IgD-negative memory B cell (primary cell): ENCODE measurements around the gene PAN3. TPM values are rescaled to one million over a fixed set of nuclear protein-coding genes. Genes with fewer than 3 reads are reported as not detected.
"Not testable (repeated sequence)": the region's sequence is repeated elsewhere in the genome, so short reads cannot be mapped to it uniquely, and the experiment has no call there.

Experiments
- H3K27ac Mint-ChIP-seq, 3 donors: one replicate each; pipeline ENCODE4 v1.8.0; 2020 to 2022; ENCODE audit warnings: mild to moderate bottlenecking in 3 of 3, mixed read lengths in 3 of 3, moderate library complexity in 1 of 3
- H3K27me3 Mint-ChIP-seq: one replicate; pipeline ENCODE4 v1.8.0; 2021; ENCODE audit warnings: mixed read lengths
- H3K36me3 Mint-ChIP-seq: one replicate; pipeline ENCODE4 v1.8.0; 2020; ENCODE audit warnings: mild to moderate bottlenecking, mixed read lengths
- H3K4me1 Mint-ChIP-seq, 3 donors: one replicate each; pipeline ENCODE4 v1.8.0; 2020 to 2022; ENCODE audit warnings: mixed read lengths in 3 of 3, mild to moderate bottlenecking in 1 of 3
- H3K4me3 Mint-ChIP-seq, 4 donors: one replicate each; pipeline ENCODE4 v1.8.0; 2020 to 2022; ENCODE audit warnings: mild to moderate bottlenecking in 4 of 4, mixed read lengths in 4 of 4, moderate library complexity in 3 of 4
- H3K9me3 Mint-ChIP-seq, 3 donors: one replicate each; pipeline ENCODE4 v1.8.0; 2020 to 2021; ENCODE audit warnings: mixed read lengths in 3 of 3, mild to moderate bottlenecking in 1 of 3
- polyA plus RNA-seq: library from polyadenylated mRNA; unstranded; fragments of 300-500 nt; fragmentation: Illumina TruSeq; gene quantifications from one replicate; pipeline ENCODE4 v1.2.3, GENCODE V29; 2021

The PAN3 gene, protein sequence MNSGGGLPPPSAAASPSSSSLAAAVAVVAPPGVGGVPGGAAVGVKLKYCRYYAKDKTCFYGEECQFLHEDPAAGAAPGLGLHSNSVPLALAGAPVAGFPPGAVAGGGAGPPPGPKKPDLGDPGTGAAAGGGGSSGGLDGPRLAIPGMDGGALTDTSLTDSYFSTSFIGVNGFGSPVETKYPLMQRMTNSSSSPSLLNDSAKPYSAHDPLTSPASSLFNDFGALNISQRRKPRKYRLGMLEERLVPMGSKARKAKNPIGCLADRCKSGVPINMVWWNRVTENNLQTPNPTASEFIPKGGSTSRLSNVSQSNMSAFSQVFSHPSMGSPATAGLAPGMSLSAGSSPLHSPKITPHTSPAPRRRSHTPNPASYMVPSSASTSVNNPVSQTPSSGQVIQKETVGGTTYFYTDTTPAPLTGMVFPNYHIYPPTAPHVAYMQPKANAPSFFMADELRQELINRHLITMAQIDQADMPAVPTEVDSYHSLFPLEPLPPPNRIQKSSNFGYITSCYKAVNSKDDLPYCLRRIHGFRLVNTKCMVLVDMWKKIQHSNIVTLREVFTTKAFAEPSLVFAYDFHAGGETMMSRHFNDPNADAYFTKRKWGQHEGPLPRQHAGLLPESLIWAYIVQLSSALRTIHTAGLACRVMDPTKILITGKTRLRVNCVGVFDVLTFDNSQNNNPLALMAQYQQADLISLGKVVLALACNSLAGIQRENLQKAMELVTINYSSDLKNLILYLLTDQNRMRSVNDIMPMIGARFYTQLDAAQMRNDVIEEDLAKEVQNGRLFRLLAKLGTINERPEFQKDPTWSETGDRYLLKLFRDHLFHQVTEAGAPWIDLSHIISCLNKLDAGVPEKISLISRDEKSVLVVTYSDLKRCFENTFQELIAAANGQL
- 7.6 TPM for polyA plus RNA-seq

DNA sequence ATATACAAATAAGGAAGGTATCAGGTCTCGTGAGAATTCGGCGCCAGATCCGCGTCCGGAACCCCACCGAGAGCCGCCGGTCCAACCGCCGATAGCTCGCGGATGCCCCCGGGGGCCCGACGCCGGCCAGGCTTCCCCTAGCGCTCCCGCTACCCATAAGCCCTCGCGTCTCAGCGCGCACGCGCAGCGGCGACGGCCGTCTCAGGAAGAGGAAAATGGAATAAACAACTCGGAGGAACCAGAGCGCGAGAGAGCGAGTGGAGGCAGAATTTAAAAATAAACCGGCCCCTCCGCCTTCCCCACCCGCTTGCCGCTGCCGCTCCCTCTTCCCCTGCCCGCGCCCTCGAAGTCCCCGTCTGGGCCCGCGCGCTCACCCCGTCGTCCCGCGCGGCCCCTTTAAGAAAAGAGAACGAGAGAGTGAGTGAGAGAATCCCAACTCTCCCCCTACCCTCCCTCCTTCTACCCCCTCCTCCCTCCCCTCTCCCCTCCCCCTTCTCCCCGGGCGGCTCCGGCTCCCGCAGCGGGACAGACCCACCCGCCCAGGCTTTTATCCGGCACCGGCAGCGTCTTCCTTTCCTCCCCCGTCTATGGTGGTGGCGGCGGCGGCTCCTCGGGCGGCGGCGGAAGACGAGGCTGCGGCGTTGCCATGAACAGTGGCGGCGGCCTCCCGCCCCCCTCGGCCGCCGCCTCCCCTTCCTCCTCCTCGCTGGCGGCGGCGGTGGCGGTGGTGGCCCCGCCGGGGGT, at the start of gene PAN3:
TSS of gene PAN3 (plus strand) at position 534 of the 744 bp plus-strand sequence. CDS start at position 647, 113 bp downstream.
- peak within 1 kb of the TSS; percentile 91 to 98 (median 98) for H3K4me3 Mint-ChIP-seq
- H3K4me1 Mint-ChIP-seq: peaks cover 30 to 46% (median 42%) of the 10 kb centered on the region in 3 donors
- no peaks in the 10 kb centered on the region for H3K9me3 Mint-ChIP-seq

DNA sequence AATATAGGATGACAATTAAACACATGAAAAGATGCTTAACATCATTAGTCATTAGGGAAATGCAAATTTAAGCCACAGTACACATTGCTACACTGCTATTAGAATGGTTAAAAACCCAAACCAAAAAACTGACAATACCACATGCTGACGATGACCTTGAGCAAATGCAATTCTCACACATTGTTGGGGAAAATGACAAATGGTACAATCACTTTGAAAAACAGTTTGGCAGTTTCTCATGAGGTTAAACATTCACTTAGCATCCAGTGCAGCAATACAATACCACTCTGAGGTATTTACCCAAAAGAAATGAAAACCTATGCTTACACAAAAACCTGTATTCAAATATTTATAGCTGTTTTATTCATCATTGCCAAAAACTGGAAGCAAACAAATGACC, 49.3 kb upstream of the PAN3 start:
- Mint-ChIP-seq H3K36me3 (peaks cover 3% of the 10 kb centered on the region), H3K27me3 (peaks cover 3% of the 10 kb centered on the region), H3K4me1 (peaks cover 2 to 5% (median 3%) of the 10 kb centered on the region in 3 donors), H3K9me3 (peaks cover 0 to 1% (median 0%) of the 10 kb centered on the region in 3 donors), H3K4me3 (no peak overlapping the region), H3K27ac (no peak overlapping the region)

More for the DNA sequence above, at the start of gene PAN3:
- peaks cover 2% of the 10 kb centered on the region for H3K27me3 Mint-ChIP-seq
- no peaks in the 10 kb centered on the region for H3K36me3 Mint-ChIP-seq
- H3K27ac Mint-ChIP-seq: peak within 1 kb of the TSS; percentile 98 to 99 (median 99)

DNA sequence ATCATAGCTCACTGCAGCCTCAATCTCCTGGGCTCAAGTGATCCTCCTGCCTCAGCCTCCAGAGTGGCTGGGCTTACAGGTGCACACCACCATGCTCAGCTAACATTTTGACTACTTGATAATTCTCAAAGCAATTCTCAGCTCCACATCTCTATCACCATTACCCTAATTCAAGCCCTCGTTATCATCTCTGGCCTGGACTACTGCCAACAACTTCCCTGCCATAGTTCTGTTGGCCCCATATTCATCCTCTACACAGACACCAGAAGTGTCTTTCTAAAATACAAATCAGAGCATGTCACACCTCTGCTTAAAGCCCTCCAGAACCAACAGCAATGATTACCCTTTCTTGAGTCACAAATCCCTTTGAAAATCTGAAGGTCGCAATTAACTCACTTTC, 45.9 kb upstream of the PAN3 start:
- no peak overlapping the region for H3K4me3 Mint-ChIP-seq
- H3K9me3 Mint-ChIP-seq: peaks cover 0 to 1% (median 0%) of the 10 kb centered on the region in 3 donors
- H3K4me1 Mint-ChIP-seq: peaks cover 2 to 6% (median 4%) of the 10 kb centered on the region in 3 donors
- H3K36me3 Mint-ChIP-seq: peaks cover 3% of the 10 kb centered on the region
- peaks cover 9% of the 10 kb centered on the region for H3K27me3 Mint-ChIP-seq
- no peak overlapping the region for H3K27ac Mint-ChIP-seq

DNA sequence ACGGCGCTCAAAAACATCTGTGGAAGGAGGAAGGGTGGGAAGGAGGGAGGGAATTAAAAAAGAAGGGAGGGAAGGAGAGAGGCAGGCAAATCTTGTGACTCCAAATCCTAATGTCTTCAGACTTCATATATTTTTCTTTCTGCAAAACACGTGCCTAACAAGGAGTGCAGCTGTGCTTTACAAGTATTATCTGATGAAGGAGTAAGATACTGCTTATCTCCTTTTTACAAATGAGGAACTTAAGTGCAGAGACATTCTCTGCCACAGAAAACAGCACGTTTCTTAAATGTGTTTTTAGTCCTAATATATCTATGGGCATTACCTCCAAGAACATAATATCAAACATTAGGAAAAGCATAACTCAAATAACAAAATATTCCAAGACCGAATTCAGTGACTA, 44.5 kb upstream of the PAN3 start:
- Mint-ChIP-seq H3K9me3 (peaks cover 0 to 1% (median 0%) of the 10 kb centered on the region in 3 donors), H3K4me3 (no peak overlapping the region), H3K27me3 (peaks cover 19% of the 10 kb centered on the region), H3K36me3 (no peaks in the 10 kb centered on the region), H3K4me1 (peaks cover 2 to 6% (median 4%) of the 10 kb centered on the region in 3 donors), H3K27ac (no peak overlapping the region)

DNA sequence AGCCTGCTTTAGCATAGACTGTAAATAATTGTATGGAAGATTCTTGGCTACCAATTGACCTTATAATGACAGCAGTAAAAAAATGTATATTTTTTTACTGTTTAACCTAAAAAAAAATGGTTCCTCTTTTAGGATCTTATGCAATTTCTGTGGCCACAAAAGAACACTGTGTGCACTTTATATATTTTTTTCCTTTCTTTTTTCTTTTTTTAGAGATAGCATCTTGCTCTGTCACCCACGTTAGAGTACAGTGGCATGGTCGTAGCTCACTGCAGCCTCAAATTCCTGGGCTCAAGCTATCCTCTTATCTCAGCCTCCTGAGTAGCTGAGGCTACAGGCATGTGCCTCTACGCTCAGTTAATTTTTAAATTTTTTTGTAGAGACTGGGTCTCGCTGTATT, 44.0 kb upstream of the PAN3 start:
- Mint-ChIP-seq H3K4me1 (peaks cover 2 to 6% (median 5%) of the 10 kb centered on the region in 3 donors), H3K27ac (no peak overlapping the region), H3K4me3 (no peak overlapping the region), H3K9me3 (peaks cover 0 to 1% (median 0%) of the 10 kb centered on the region in 3 donors), H3K27me3 (peaks cover 22% of the 10 kb centered on the region), H3K36me3 (no peaks in the 10 kb centered on the region)

DNA sequence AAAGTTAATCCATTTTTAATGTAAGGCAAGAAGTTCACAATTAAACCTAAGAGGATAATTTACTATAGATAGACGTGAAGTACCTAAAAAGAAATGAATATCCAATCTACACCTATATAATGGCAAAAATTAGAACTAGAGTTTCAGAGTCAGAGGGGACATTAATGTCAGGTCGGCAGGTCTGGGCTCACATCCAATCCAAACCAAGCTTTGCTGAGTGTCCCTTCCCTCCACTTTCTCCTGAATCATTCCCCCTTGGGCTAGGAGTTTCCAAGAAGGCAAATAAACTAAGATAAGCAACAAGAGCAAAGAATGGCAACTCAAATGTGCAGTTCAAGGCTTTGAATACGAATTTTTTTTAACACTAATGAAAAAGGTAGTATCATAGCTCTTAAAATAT, 40.8 kb upstream of the PAN3 start:
- Mint-ChIP-seq H3K4me3 (peak overlapping the region in 1 of 4 donors; percentile 3), H3K36me3 (no peaks in the 10 kb centered on the region), H3K27me3 (peaks cover 32% of the 10 kb centered on the region), H3K9me3 (peaks cover 0 to 2% (median 0%) of the 10 kb centered on the region in 3 donors), H3K27ac (no peak overlapping the region), H3K4me1 (peaks cover 4 to 17% (median 12%) of the 10 kb centered on the region in 3 donors)

DNA sequence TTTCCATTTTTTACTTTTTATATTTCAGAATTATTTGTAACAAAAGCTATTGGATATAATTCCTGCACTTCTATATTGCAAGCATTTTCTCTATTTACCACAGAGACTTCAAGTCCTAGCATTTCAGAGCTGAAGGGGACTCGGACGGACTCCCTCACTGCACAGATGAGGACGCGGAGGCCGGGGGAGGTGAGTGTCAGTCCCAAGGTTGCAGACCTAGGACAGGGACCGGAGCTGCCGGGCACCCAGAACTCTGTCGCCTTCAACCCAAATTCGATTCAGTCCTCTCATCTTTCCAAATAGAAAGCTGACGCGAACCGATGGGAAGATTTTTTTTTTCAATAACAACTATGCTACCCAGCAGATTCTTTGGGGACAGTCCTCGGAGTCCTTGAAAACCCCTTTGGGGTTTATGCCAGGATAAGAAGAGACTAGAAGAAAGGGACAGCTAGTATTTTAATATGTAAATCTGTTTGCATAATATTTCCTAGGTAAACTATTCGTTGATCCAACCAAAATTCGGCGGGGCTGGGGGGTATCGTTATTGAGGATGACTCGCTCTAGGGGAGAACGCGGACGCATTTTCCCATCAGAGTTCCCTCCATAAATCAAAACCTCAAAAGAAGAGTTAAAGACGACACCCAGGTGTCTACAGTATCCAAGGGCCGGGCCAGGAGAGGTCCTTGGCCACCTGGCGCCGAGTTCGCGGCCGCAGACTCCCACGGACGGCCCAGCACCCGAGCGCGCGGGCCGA, 38.8 kb upstream of the PAN3 start:
- peaks cover 0 to 2% (median 0%) of the 10 kb centered on the region in 3 donors for H3K9me3 Mint-ChIP-seq
- peak overlapping the region in 2 of 3 donors; percentile 40 to 50 for H3K27ac Mint-ChIP-seq
- peak overlapping the region; percentile 76 to 88 (median 86) for H3K4me3 Mint-ChIP-seq
- H3K36me3 Mint-ChIP-seq: no peaks in the 10 kb centered on the region
- peaks cover 2 to 13% (median 6%) of the 10 kb centered on the region in 3 donors for H3K4me1 Mint-ChIP-seq
- peaks cover 35% of the 10 kb centered on the region for H3K27me3 Mint-ChIP-seq

DNA sequence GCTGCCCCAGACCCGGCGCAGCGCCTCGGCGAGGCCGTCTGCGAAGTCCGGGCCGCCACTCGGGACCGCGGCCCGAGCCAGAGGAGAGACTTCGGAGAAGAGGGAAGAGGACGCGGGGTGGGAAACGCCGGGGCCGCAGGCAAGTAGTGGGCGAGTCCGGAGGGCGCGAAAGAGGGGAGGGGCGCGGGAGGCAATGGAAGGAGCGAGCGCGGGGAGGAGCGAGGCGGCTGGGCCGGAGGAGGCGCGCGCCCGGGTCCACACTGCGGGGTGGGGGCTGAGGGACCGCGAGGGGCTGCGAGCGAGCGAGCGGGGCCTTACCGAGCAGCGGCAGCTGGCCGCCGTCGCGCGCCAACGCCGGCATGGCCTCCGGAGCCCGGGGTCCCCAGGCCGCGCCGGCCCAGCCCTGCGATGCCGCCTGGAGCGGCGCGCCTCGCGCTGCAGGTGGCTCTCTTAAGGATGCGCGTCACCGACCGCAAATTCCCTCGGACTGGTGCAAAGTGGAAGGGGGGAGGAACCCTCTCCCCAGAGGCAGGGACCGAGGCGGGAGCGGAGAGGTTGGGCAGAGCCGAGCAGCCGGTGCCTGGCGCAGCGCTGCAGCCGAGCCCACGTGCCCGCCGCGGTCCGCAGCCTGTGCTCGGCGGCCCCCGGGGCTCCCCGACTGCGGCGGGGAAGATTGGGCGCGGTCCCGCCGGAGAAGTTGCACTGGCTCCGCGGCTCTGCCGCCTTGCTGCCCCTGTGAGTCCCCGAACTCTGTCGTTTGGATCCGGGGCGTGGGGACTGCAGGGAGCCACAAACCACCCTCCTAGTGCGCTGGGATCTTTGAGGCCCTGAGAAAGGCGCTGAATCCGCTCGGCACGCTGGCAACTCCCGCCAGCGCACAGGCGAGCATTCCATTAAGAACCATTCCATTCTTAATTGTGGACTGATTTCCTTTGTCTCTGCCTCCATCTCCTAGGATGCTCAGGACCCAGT, 37.9 kb upstream of the PAN3 start, which contains the start of gene FLT3:
TSS of gene FLT3 (minus strand) at position 427 of the 972 bp plus-strand sequence. CDS start at position 361, 66 bp downstream.
- Mint-ChIP-seq H3K4me1 (peaks cover 2 to 13% (median 6%) of the 10 kb centered on the region in 3 donors), H3K4me3 (peak within 1 kb of the TSS; percentile 76 to 88 (median 86)), H3K27ac (peak within 1 kb of the TSS in 2 of 3 donors; percentile 40 to 50), H3K9me3 (peaks cover 0 to 2% (median 0%) of the 10 kb centered on the region in 3 donors), H3K36me3 (peaks cover 2% of the 10 kb centered on the region), H3K27me3 (peaks cover 34% of the 10 kb centered on the region)

DNA sequence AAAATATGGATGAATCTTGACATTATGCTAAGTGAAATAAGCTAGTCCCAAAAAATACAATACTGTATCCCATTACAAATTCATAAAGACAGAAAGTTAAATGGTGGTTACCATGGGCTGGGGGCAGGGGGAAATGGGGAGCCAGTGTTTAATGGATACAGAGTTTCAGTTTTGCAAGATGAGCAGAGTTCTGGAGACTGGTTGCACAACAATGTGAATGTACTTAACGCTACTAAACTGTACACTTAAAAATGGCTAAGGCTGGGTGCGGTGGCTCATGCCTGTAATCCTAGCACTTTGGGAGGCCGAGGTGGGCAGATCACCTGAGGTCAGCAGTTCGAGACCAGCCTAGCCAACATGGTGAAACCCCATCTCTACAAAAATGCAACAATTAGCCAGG, 36.5 kb upstream of the PAN3 start:
- H3K9me3 Mint-ChIP-seq, H3K27ac Mint-ChIP-seq, H3K36me3 Mint-ChIP-seq: not testable (repeated sequence)
- Mint-ChIP-seq H3K27me3 (peaks cover 31% of the 10 kb centered on the region), H3K4me1 (peaks cover 2 to 13% (median 6%) of the 10 kb centered on the region in 3 donors), H3K4me3 (peak overlapping the region in 2 of 4 donors; percentile 39 to 62)

DNA sequence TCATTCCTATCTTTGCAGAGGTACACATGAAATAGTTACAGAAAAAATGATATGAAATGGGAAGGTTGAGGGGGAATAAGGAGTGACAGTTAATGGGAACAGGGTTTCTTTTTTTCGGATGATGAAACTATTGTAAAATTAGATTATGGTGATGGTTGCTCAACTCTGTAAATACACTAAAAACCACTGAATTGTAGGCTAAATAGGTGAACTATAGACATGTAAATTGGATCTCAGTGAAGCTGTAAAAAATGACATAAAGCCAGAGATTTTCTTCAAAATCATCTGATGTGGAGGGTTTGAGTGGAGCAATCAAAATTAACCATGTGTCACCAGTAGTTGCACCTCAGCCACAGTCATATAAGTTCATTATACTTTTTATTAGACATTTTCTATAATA, 31.4 kb upstream of the PAN3 start:
- Mint-ChIP-seq H3K9me3 (peaks cover 0 to 2% (median 0%) of the 10 kb centered on the region in 3 donors), H3K36me3 (peaks cover 2% of the 10 kb centered on the region), H3K27ac (no peak overlapping the region), H3K4me1 (no peaks in the 10 kb centered on the region), H3K4me3 (no peak overlapping the region), H3K27me3 (peaks cover 7% of the 10 kb centered on the region)

DNA sequence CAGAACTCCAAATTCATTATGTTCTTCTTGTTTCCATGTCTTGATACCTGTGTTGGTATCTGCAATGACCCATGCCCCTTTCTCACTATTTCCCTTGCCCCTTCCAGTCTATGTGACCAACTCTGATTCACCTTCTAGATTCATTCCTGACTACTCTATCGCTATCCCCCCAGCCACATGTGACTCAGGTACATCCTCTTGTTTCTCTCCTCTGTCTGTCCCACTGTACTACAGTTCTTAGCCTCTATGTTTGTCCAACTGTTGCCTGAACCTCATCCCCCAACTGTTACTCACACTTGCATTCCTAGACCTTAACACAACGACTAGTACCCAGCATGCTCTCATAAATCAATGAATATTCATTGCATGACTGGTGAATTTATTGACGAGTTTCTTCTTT, 27.9 kb upstream of the PAN3 start:
- Mint-ChIP-seq H3K4me1 (no peaks in the 10 kb centered on the region), H3K36me3 (no peaks in the 10 kb centered on the region), H3K9me3 (no peaks in the 10 kb centered on the region), H3K27ac (no peak overlapping the region), H3K27me3 (peaks cover 1% of the 10 kb centered on the region), H3K4me3 (no peak overlapping the region)

DNA sequence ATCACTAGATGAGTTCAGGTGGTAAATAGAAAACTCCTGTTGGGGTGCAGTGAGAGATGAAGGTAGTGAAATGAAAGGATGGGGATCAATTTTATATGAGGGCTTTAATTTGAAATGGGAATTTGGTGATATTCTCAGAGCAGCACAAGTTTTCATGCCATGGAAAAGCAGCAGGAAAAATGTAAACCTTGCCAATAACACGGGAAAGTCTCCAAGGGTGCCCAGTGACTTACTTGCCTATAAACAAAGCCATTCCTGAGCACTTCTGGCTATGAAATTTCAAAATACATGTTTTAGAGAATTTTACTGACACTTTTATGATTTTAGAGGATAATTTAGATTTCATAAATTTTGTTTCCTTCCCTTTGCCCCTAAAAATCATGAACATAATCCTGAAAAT, 21.6 kb upstream of the PAN3 start:
- H3K9me3 Mint-ChIP-seq: no peaks in the 10 kb centered on the region
- peaks cover 0 to 6% (median 0%) of the 10 kb centered on the region in 3 donors for H3K4me1 Mint-ChIP-seq
- peaks cover 3% of the 10 kb centered on the region for H3K27me3 Mint-ChIP-seq
- H3K36me3 Mint-ChIP-seq: no peaks in the 10 kb centered on the region
- H3K4me3 Mint-ChIP-seq: no peak overlapping the region
- H3K27ac Mint-ChIP-seq: no peak overlapping the region
